Measurements from ENCODE around the gene TRIM44.

DNA sequence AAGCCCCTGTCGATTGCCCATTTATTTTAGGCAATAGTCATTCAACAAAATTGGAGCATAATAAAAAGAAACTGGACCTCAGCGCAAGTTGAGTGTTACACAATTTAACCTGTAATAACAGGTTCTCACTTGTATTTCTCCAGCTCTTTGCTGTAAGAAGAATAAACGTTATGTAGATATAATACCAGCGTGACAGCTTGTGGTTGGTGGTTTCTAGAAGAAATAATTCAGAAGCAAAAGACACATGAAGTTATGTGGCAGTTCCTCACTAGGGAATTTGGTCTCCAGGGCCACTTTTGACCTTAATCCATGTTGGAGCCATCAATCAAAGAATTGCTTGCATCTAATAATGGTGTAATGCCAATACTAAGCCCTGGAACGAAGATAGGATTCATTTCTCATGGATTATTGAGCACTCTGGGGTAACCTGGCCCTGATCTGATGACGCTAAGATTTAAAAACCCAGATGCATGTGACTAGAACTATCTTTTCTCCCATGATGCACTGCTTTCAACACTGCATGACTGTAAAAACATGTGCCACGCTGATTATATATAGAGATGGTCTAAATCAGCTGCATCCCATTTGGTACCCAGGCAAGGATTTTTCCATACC, 151.6 kb downstream of the TRIM44 start:
- TF ChIP-seq, protein P1, sequence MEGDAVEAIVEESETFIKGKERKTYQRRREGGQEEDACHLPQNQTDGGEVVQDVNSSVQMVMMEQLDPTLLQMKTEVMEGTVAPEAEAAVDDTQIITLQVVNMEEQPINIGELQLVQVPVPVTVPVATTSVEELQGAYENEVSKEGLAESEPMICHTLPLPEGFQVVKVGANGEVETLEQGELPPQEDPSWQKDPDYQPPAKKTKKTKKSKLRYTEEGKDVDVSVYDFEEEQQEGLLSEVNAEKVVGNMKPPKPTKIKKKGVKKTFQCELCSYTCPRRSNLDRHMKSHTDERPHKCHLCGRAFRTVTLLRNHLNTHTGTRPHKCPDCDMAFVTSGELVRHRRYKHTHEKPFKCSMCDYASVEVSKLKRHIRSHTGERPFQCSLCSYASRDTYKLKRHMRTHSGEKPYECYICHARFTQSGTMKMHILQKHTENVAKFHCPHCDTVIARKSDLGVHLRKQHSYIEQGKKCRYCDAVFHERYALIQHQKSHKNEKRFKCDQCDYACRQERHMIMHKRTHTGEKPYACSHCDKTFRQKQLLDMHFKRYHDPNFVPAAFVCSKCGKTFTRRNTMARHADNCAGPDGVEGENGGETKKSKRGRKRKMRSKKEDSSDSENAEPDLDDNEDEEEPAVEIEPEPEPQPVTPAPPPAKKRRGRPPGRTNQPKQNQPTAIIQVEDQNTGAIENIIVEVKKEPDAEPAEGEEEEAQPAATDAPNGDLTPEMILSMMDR (conservative IDR thresholded peaks at IDR 0.05 in 1 of 2, IDR thresholded peaks at IDR 0.05 in 1 of 2; ENCODE audit: extremely low read depth in 1 of 2, insufficient read depth in 1 of 2, low read depth in 1 of 2, low read length in 2 of 2): no peak
- no peak for TF ChIP-seq EZH2 (IDR thresholded peaks at IDR 0.05; ENCODE audit: borderline replicate concordance, low read length)
